ENCODE data around the gene APIP. TPM values are rescaled to one million over a fixed set of nuclear protein-coding genes. Genes with fewer than 3 reads are reported as not detected.

APIP gene
- total RNA-seq, 1 donor = 27.5 TPM

DNA sequence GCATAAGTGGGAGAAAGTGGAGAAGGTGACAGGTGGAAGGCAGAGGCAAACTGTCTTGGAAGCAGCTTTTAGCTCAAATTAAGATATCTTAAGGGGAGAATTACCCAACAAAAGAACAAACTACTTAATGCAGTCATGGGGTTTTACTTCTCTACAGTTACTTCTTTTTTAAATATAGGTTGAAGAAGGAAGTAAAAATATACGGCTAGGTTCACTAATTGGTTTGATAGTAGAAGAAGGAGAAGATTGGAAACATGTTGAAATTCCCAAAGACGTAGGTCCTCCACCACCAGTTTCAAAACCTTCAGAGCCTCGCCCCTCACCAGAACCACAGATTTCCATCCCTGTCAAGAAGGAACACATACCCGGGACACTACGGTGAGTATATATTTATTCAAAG is 41.0 kb upstream of the APIP start:
- H2AFZ ChIP-seq (ENCODE audit: low read length) = no peak overlapping the region
- H3K27ac ChIP-seq (ENCODE audit: low read depth, low read length) = no peak overlapping the region
- no peak for DNase-seq (ENCODE audit: insufficient read length, low spot score, missing footprints)
- no peaks in the 10 kb centered on the region for H3K27me3 ChIP-seq (ENCODE audit: insufficient read depth, low read length)
- no peaks in the 10 kb centered on the region for H3K4me1 ChIP-seq (ENCODE audit: insufficient read depth, low read length)
- H3K4me3 ChIP-seq (ENCODE audit: insufficient read depth, low read length) = no peak overlapping the region
- H3K4me2 ChIP-seq (ENCODE audit: insufficient read depth, low read length) = no peak overlapping the region
- no peaks in the 10 kb centered on the region for H4K20me1 ChIP-seq (ENCODE audit: insufficient read depth, low read length)
- no peaks in the 10 kb centered on the region for H3K36me3 ChIP-seq (ENCODE audit: insufficient read depth, low read length)
- H3K79me2 ChIP-seq (ENCODE audit: insufficient read depth, low read length) = no peaks in the 10 kb centered on the region
- no peaks in the 10 kb centered on the region for H3K9me3 ChIP-seq (ENCODE audit: low read depth, low read length)
- TF ChIP-seq, protein P1, sequence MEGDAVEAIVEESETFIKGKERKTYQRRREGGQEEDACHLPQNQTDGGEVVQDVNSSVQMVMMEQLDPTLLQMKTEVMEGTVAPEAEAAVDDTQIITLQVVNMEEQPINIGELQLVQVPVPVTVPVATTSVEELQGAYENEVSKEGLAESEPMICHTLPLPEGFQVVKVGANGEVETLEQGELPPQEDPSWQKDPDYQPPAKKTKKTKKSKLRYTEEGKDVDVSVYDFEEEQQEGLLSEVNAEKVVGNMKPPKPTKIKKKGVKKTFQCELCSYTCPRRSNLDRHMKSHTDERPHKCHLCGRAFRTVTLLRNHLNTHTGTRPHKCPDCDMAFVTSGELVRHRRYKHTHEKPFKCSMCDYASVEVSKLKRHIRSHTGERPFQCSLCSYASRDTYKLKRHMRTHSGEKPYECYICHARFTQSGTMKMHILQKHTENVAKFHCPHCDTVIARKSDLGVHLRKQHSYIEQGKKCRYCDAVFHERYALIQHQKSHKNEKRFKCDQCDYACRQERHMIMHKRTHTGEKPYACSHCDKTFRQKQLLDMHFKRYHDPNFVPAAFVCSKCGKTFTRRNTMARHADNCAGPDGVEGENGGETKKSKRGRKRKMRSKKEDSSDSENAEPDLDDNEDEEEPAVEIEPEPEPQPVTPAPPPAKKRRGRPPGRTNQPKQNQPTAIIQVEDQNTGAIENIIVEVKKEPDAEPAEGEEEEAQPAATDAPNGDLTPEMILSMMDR (IDR thresholded peaks at IDR 0.05; ENCODE audit: extremely low read depth, low read depth, low read length) = no peak

DNA sequence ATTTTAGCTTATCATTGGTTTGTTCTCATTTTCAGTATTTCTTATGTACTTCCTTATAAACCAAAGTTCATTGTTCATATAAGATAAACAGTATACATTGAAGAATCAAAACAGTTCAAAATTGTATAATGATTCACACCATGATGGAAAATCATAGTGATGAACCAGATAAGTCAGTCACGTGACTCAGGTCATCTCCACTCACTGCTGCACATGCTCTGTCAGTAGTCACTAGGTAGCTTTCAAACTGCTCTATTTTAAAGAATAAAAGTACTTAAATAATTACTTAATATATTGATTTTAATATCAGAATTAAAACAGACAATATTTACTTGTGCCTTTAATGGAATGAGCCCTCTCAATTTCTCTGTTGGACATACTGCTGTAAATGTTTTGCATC is 37.8 kb upstream of the APIP start:
- Histone ChIP-seq H2AFZ (ENCODE audit: low read length) (no peak overlapping the region), H3K79me2 (ENCODE audit: insufficient read depth, low read length) (no peaks in the 10 kb centered on the region), H3K36me3 (ENCODE audit: insufficient read depth, low read length) (no peaks in the 10 kb centered on the region), H3K27me3 (ENCODE audit: insufficient read depth, low read length) (no peaks in the 10 kb centered on the region), H3K9me3 (ENCODE audit: low read depth, low read length) (no peaks in the 10 kb centered on the region), H3K27ac (ENCODE audit: low read depth, low read length) (no peak overlapping the region), H3K4me1 (ENCODE audit: insufficient read depth, low read length) (no peaks in the 10 kb centered on the region), H4K20me1 (ENCODE audit: insufficient read depth, low read length) (no peaks in the 10 kb centered on the region), H3K4me3 (ENCODE audit: insufficient read depth, low read length) (no peak overlapping the region), H3K4me2 (ENCODE audit: insufficient read depth, low read length) (no peak overlapping the region)
- TF ChIP-seq, protein P1 (IDR thresholded peaks at IDR 0.05; ENCODE audit: extremely low read depth, low read depth, low read length) = no peak
- no peak for DNase-seq (ENCODE audit: insufficient read length, low spot score, missing footprints)

DNA sequence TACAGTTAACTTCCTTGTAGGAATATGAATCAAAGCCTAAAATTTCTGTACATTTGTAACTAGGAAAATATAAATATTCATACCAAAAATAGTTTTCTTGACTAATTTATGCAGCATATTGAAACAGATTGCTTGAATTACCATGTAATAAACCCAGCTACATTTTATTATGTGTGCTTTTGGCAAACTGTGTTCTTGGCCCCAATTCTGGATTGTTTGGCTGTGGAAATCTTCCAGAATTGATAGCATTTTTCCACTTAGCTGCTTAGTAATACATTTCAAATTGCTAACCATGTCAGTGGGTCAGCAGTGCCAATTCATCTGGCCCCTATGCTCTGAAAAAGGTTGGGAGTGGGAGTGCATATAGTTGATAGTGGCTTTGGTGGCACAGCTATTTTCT is 32.5 kb upstream of the APIP start:
- Histone ChIP-seq H4K20me1 (ENCODE audit: insufficient read depth, low read length) (no peaks in the 10 kb centered on the region), H2AFZ (ENCODE audit: low read length) (no peak overlapping the region), H3K4me2 (ENCODE audit: insufficient read depth, low read length) (no peak overlapping the region), H3K4me1 (ENCODE audit: insufficient read depth, low read length) (no peaks in the 10 kb centered on the region), H3K27me3 (ENCODE audit: insufficient read depth, low read length) (no peaks in the 10 kb centered on the region), H3K36me3 (ENCODE audit: insufficient read depth, low read length) (peaks cover 2% of the 10 kb centered on the region), H3K9me3 (ENCODE audit: low read depth, low read length) (no peaks in the 10 kb centered on the region), H3K27ac (ENCODE audit: low read depth, low read length) (no peak overlapping the region), H3K4me3 (ENCODE audit: insufficient read depth, low read length) (no peak overlapping the region), H3K79me2 (ENCODE audit: insufficient read depth, low read length) (peaks cover 14% of the 10 kb centered on the region)
- DNase-seq (ENCODE audit: insufficient read length, low spot score, missing footprints) = peak; percentile 58
- TF ChIP-seq, protein P1 (IDR thresholded peaks at IDR 0.05; ENCODE audit: extremely low read depth, low read depth, low read length) = no peak

DNA sequence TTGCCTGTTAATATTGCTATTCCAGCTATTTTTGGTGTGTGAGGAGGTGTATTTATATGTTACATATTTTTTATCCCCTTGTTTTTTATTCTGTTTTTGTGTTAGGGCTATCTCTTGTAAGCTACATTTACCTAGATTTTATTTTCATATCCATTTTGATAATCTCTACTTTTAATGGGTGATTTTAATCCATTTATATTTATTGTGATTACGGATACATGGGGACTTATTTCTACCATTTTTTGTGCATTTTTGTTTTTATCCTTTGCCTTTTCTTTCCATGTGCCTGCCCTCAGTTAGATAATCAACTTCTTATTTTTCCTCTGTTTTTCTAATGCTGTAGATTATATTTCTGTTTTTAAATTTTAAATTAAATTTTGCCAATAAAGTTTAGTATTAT is 28.5 kb upstream of the APIP start:
- H3K36me3 ChIP-seq (ENCODE audit: insufficient read depth, low read length) = peaks cover 8% of the 10 kb centered on the region

More for the DNA sequence above, 28.5 kb upstream of the APIP start:
- Histone ChIP-seq H3K9me3 (ENCODE audit: low read depth, low read length) (no peaks in the 10 kb centered on the region), H3K4me2 (ENCODE audit: insufficient read depth, low read length) (no peak overlapping the region), H3K79me2 (ENCODE audit: insufficient read depth, low read length) (peaks cover 39% of the 10 kb centered on the region), H3K27ac (ENCODE audit: low read depth, low read length) (no peak overlapping the region), H3K4me1 (ENCODE audit: insufficient read depth, low read length) (peaks cover 2% of the 10 kb centered on the region), H3K27me3 (ENCODE audit: insufficient read depth, low read length) (no peaks in the 10 kb centered on the region), H3K4me3 (ENCODE audit: insufficient read depth, low read length) (no peak overlapping the region), H4K20me1 (ENCODE audit: insufficient read depth, low read length) (no peaks in the 10 kb centered on the region), H2AFZ (ENCODE audit: low read length) (no peak overlapping the region)
- TF ChIP-seq, protein P1 (IDR thresholded peaks at IDR 0.05; ENCODE audit: extremely low read depth, low read depth, low read length) = no peak
- DNase-seq (ENCODE audit: insufficient read length, low spot score, missing footprints) = no peak
